Ascending aorta (tissue), 2 donors: ENCODE data around the gene COX7A2L. TPM values are rescaled to one million over a fixed set of nuclear protein-coding genes. Genes with fewer than 3 reads are reported as not detected.

Source experiments
- DNase-seq, 2 donors: peaks; one replicate each; pipeline ENCODE4 v3.0.0-alpha.2; 2019; ENCODE audit warnings: low spot score in 2 of 2
- H3K27ac ChIP-seq, 2 donors: fragments of 200-600 bp; sonication (generic); one replicate each; pipeline ENCODE4 v1.5.1; 2016 to 2017; ENCODE audit warnings: mild to moderate bottlenecking in 1 of 2
- H3K27me3 ChIP-seq: fragments of 200-600 bp; sonication (generic); one replicate; pipeline ENCODE4 v1.5.1; 2017
- H3K36me3 ChIP-seq, 2 donors: fragments of 200-600 bp; sonication (generic); one replicate each; pipeline ENCODE4 v1.5.1; 2016
- H3K4me1 ChIP-seq, 2 donors: fragments of 200-600 bp; sonication (generic); one replicate each; pipeline ENCODE4 v1.5.1; 2016 to 2017; ENCODE audit warnings: mild to moderate bottlenecking in 1 of 2
- H3K4me3 ChIP-seq, 2 donors: fragments of 200-600 bp; sonication (generic); one replicate each; pipeline ENCODE4 v1.5.1; 2016 to 2017; ENCODE audit warnings: mild to moderate bottlenecking in 1 of 2
- H3K9me3 ChIP-seq, 2 donors: fragments of 200-600 bp; sonication (generic); one replicate each; pipeline ENCODE4 v1.5.1; 2016
- CTCF ChIP-seq, 3 experiments: fragments of 200-600 bp in 2 of 3; fragments of 450-650 bp in 1 of 3; sonication (generic) in 2 of 3; IDR thresholded peaks; one replicate each; pipeline ENCODE4 v1.5.1; 2016 to 2019; ENCODE audit warnings: antibody characterized with exemption in 3 of 3, mild to moderate bottlenecking in 1 of 3, moderate library complexity in 1 of 3
- intact Hi-C: fragments of 100-400 bp; cut with DNase I; formaldehyde crosslinking; loops from one replicate; pipeline ENCODE4 v1.15.1; 2023
- total RNA-seq: library from RNA; depleted of rRNA; stranded (reverse); fragments of >200 nt; gene quantifications from one replicate; pipeline ENCODE4 v1.1.0, GENCODE V29; 2016

COX7A2L gene
- total RNA-seq, 1 donor from 2014 or later, result 35.2 TPM

- intact Hi-C loops, result no loop called here
- no peak for DNase-seq
- peaks cover 0 to 21% of the 10 kb centered on the region in 2 donors for H3K36me3 ChIP-seq
- peaks cover 7 to 15% of the 10 kb centered on the region in 2 donors for H3K4me1 ChIP-seq
- no peaks in the 10 kb centered on the region for H3K27me3 ChIP-seq
- no peak for TF ChIP-seq CTCF (IDR thresholded peaks at IDR 0.05)
- no peak overlapping the region for H3K27ac ChIP-seq
- no peaks in the 10 kb centered on the region for H3K9me3 ChIP-seq
- H3K4me3 ChIP-seq, result no peak overlapping the region
Measured at GRCh38 chr2:42345986-42346385, 15.0 kb downstream of the COX7A2L start.

GRCh38 chr2:42342795-42343241 is 18.2 kb downstream of the COX7A2L start:
- peaks cover 9 to 16% of the 10 kb centered on the region in 2 donors for H3K36me3 ChIP-seq
- DNase-seq, result no peak
- intact Hi-C loops, result loop anchor here (1.0 kb wide), 1 partner anchor 18 kb away; the partner anchor contains the start of gene COX7A2L

GRCh38 chr2:42342061-42342794 is 18.8 kb downstream of the COX7A2L start:
- peak; percentile 56 to 88 for DNase-seq
- H3K9me3 ChIP-seq, result no peaks in the 10 kb centered on the region
- peak overlapping the region; percentile 70 to 72 for H3K27ac ChIP-seq
- no peak for TF ChIP-seq CTCF (IDR thresholded peaks at IDR 0.05)
- H3K27me3 ChIP-seq, result no peaks in the 10 kb centered on the region
- peaks cover 9 to 19% of the 10 kb centered on the region in 2 donors for H3K36me3 ChIP-seq
- peaks cover 7 to 15% of the 10 kb centered on the region in 2 donors for H3K4me1 ChIP-seq
- H3K4me3 ChIP-seq, result peak overlapping the region in 1 of 2 donors; percentile 5
- intact Hi-C loops, result loop anchor here (1.0 kb wide), 1 partner anchor 19 kb away; the partner anchor contains the start of gene COX7A2L

More at GRCh38 chr2:42342795-42343241, 18.2 kb downstream of the COX7A2L start:
- no peak for TF ChIP-seq CTCF (IDR thresholded peaks at IDR 0.05)
- no peaks in the 10 kb centered on the region for H3K27me3 ChIP-seq
- no peaks in the 10 kb centered on the region for H3K9me3 ChIP-seq
- H3K4me3 ChIP-seq, result no peak overlapping the region
- H3K4me1 ChIP-seq, result peaks cover 7 to 15% of the 10 kb centered on the region in 2 donors
- H3K27ac ChIP-seq, result peak overlapping the region; percentile 70 to 72

GRCh38 chr2:42340938-42341636 is 19.9 kb downstream of the COX7A2L start:
- H3K27me3 ChIP-seq, result no peaks in the 10 kb centered on the region
- H3K4me1 ChIP-seq, result peaks cover 7 to 15% of the 10 kb centered on the region in 2 donors
- peaks cover 9 to 19% of the 10 kb centered on the region in 2 donors for H3K36me3 ChIP-seq
- no peak for TF ChIP-seq CTCF (IDR thresholded peaks at IDR 0.05)
- no peak overlapping the region for H3K27ac ChIP-seq
- H3K9me3 ChIP-seq, result no peaks in the 10 kb centered on the region
- DNase-seq, result no peak
- intact Hi-C loops, result no loop called here
- no peak overlapping the region for H3K4me3 ChIP-seq

- no peak overlapping the region for H3K4me3 ChIP-seq
- no peak for TF ChIP-seq CTCF (IDR thresholded peaks at IDR 0.05)
- intact Hi-C loops, result no loop called here
- no peak for DNase-seq
- no peak overlapping the region for H3K27ac ChIP-seq
- H3K27me3 ChIP-seq, result no peaks in the 10 kb centered on the region
- H3K9me3 ChIP-seq, result no peaks in the 10 kb centered on the region
- H3K36me3 ChIP-seq, result peaks cover 9 to 21% of the 10 kb centered on the region in 2 donors
- peaks cover 7 to 15% of the 10 kb centered on the region in 2 donors for H3K4me1 ChIP-seq
Measured at GRCh38 chr2:42340045-42340937, 20.7 kb downstream of the COX7A2L start.
